Peyer's patch (tissue), 4 donors: ENCODE results near the gene SLC9A8.

Source experiments
- CTCF ChIP-seq, 6 experiments: fragments of 450-650 bp in 4 of 6; fragments of 200-600 bp in 2 of 6; sonication (generic) in 1 of 6; IDR thresholded peaks; one replicate each; pipeline ENCODE4 v1.5.1; 2017 to 2019; ENCODE audit warnings: antibody characterized with exemption in 6 of 6, mild to moderate bottlenecking in 3 of 6, moderate library complexity in 1 of 6
- POLR2A ChIP-seq, 2 donors: fragments of 450-650 bp; IDR thresholded peaks; one replicate each; pipeline ENCODE4 v1.5.1; 2017; ENCODE audit warnings: antibody characterized with exemption in 2 of 2, mild to moderate bottlenecking in 2 of 2, moderate library complexity in 2 of 2

- no peak for TF ChIP-seq POLR2A (IDR thresholded peaks at IDR 0.05)
- no peak for TF ChIP-seq CTCF (IDR thresholded peaks at IDR 0.05)
These were observed 18.6 kb downstream of the SLC9A8 start for GRCh38 chr20:49831022-49831769.
